NOMO-1 treated with DMSO at 0.1 percent for 48 hours (cell line): Measurements from ENCODE around the gene GPR83.
"Not testable (repeated sequence)": the region's sequence is repeated elsewhere in the genome, so short reads cannot be mapped to it uniquely, and the experiment has no call there.

Experiments
- DNase-seq: peaks from one replicate; lab custom pipeline; 2025; ENCODE audit not compliant: unreplicated experiment; lab: John Stamatoyannopoulos, UW

Gene GPR83

DNA sequence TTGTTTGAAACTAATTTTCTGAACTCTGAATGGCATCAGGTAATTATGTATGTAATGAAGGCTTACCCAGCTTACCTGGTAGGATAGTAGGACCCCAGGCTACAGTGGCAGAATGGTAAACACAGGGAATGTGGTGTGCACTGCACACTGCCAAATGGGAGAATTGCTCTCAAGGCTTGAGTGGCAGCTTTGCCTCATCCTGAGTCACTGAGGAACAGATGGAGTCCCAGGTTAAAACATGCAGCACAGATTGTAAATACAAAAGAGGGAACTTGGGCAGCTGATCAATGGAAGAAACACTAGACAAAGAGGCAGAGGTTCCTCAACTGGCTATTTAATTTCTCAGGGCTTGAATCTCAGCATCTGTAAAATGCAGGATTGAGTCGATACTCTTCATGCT, 24.4 kb downstream of the GPR83 start:
- DNase-seq = no peak

DNA sequence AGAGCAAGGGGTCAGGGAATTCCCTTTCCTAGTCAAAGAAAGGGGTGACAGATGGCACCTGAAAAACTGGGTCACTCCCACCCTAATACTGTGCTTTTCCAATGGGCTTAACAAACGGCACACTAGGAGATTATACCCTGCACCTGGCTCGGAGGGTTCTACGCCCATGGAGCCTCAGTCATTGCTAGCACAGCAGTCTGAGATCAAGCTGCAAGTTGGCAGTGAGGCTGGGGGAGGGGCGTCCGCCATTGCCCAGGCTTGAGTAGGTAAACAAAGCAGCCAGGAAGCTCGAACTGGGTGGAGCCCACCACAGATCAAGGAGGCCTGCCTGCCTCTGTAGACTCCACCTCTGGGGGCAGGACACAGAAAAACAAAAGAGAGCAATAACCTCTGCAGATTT, 30.6 kb downstream of the GPR83 start:
- not testable (repeated sequence) for DNase-seq

DNA sequence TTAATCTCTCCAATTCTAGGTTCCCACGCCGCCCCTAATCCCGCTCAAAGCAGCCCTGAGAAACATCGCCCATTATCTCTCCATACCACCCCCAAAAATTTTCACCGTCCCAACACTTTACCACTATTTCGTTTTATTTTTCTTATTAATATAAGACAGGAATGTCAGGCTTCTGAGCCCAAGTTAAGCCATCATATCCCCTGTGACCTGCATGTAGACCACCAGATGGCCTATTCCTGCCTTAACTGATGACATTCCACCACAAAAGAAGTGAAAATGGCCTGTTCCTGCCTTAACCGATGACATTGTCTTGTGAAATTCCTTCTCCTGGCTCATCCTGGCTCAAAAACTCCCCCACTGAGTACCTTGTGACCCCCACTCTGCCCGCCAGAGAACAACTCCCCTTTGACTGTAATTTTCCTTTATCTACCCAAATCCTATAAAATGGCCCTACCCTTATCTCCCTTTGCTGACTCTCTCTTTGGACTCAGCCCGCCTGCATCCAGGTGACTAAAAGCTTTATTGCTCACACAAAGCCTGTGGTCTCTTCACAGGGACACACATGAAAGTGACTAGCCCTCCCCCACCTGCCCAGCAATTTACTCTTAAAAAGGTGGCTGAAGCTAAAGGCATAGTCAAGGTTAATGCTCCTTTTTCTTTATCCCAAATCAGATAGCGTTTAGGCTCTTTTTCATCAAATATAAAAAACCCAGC, 50.2 kb downstream of the GPR83 start:
- DNase-seq = not testable (repeated sequence)

DNA sequence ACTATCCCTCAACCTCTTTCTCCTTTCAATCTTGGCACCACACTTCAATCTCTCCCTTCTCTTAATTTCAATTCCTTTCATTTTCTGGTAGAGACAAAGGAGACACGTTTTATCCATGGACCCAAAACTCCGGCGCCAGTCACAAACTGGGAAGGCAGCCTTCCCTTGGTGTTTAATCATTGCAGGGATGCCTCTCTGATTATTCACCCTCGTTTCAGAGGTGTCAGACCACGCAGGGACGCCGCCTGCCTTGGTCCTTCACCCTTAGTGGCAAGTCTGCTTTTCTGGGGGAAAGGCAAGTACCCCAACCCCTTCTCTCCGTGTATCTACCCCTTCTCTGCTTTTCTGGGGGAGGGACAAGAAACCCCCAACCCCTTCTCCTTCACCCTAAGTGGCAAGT, 54.9 kb downstream of the GPR83 start:
- DNase-seq = not testable (repeated sequence)

DNA sequence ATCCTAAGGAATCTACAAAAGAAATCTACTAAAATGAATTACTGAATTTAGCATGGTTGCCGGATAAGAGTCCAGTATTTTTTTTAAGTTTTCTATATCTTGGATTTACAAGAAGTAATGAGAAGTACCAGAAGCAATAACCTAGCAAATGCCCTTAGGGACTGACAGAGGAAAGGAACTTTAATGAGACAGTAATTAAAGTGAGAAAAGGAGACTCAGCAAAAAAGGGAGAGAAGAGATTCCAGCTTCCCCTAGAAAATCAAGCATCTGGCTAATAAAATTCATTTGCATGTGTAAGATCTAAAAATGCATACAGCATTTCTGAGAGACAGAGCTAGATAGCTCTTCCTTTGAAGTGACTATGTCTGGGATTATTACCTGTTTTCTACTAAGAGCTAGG, 57.7 kb downstream of the GPR83 start:
- DNase-seq = no peak

DNA sequence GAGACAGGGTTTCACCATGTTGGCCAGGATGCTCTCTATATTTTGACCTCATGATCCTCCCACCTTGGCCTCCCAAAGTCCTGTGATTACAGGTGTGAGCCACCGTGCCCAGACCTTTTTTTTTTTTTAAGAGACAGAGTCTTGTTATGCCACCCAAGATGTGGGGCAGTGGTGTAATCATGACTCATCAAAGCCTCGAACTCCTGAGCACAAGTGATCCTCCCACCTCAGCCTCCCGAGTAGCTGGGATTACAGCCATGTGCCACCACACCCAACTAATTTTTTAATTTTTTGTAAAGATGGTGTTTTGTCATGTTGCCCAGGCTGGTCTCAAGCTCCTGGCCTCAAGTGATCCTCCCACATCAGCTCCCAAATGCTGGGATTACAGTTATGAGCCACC, 59.0 kb downstream of the GPR83 start:
- DNase-seq = no peak

DNA sequence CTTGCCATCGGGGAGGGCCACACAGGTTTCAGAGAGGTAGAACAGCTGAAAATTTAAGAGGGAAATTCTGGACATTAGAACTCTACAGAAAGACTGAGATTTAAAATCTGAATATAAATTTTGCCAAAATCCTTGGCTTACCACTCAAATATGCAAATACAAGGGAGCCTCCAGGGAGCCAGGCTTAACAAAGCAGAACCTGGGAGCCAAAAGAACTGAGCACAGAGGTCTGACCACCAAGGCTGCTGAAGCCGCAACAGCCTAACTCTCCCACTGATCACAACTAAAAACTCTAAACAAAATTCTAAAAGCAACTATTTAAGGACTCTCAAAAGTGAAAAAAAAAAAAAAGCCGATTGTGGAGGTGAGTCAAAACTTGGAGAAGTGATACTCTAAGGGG, 62.6 kb downstream of the GPR83 start:
- no peak for DNase-seq

DNA sequence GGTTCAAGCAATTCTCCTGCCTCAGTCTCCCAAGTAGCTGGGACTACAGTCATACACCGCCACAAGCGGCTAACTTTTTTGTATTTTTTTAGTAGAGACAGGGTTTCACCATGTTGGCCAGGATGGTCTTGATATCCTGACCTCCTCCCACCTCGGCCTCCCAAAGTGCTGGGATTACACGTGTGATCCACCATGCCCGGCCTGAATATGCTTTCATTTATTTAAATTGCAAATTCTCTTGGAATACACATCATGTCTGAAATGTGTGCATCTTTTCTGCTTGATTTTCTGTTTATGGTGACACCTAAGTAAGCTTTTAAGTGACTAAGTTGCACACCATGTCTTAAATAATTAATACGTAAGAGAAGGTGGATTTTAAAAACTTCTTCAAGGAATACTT, 65.2 kb downstream of the GPR83 start:
- no peak for DNase-seq

DNA sequence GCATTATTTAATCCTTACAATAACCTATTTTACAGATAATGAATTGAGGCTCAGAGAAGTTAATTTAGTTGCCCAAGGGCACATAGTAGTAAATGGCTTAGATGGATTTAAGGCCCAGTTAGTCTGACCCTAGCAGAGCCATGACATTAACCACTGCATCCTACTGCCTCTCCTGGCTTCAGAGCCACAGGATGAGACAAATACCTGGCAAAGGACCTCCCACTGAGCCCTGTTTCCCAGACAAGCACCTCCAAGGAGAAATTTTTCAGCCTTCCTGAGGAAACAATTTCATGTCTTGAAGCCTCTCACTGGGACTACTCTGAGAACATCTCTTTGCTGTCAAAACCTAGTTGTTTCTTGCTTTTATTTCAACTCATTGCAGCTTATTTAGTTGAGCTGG, 68.4 kb downstream of the GPR83 start:
- DNase-seq = no peak

DNA sequence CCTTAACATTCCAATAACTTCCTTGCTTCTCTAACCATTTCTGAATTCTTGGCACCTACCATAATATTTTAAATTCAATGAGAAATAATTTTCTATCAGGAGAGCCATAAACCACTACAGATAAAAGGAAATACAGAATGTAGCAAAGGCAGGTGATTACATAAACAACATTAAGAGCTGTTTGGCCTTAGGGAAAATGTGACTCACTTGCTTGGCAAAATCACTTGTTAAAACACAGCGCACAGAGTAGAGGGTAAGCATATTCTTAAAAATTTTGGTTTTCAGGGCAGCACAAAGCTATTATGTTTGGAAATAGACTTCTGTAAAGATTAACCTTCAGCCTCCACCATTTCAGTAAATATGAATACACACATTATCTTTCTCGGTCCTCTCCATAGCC, 70.4 kb downstream of the GPR83 start:
- DNase-seq = no peak

DNA sequence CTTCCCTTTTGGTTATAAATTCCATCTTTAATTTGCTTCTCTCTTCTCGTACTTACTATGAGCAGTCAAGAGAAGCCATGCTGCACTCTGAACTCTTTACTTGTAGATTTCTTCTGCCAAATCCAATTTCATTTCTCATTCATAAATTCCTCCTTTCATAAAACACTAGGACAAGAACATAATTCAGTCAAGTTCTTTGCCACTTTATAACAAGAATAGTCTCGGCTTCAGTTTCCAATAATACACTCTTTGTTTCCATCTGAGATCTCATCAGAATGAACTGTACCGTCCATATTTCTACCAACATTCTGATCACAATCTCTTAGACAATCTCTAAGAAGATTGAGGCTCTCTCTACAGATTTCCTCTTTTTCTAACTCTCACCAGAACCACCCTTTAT, 71.7 kb downstream of the GPR83 start:
- no peak for DNase-seq

DNA sequence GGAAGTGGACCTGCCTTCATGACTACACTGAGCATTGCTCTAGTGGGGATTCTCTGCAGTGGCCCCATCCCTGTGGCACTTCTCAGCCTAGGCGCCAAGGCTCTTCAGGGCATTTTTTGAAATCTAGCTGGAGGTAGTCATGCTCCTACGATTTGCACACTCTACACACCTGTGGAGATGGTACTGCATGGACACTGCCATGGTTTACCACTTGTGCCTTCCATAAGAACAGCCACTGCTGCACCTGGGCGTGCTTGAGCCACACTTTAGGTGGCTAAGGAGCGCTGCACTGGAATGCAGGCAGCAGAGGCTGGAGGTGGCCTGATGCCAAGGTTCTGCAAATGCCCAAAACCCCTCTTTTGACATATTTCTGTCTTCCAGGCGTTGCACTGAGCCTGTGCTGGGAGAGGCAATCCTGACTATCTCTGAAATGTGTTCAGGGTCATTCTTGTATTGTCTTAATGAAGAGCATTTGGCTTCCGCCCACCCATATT, 72.6 kb downstream of the GPR83 start:
- DNase-seq = no peak
